Caco-2 (cell line): ENCODE results near the gene PRMT2. TPM values are rescaled to one million over a fixed set of nuclear protein-coding genes. Genes with fewer than 3 reads are reported as not detected.

Source experiments
- BruUV-seq: library from RNA; stranded (reverse); fragments of 400-500 nt; replicated peaks from 2 replicates; lab custom pipeline; 2021; lab: Mats Ljungman, UMichigan
- CTCF ChIA-PET: fragments of 300-600 bp; sonication (Branson Sonifier 250); formaldehyde crosslinking; loops from one replicate; lab custom pipeline; 2022; ENCODE audit warnings: antibody characterized with exemption; lab: Charles Lee
- POLR2A ChIA-PET: fragments of 300-600 bp; sonication (Branson Sonifier 250); formaldehyde crosslinking; loops from one replicate; lab custom pipeline; 2022; ENCODE audit warnings: antibody characterized with exemption; lab: Charles Lee
- DNase-seq, 2 experiments: peaks; one replicate each; pipeline versions ENCODE4 v3.0.0 to v3.0.0-alpha.2; 2020 to 2022
- H3K27me3 ChIP-seq: replicated peaks from 2 replicates; pipeline ENCODE4 v1.6.0; 2011; ENCODE audit warnings: low read length; ENCODE audit not compliant: control insufficient read depth, insufficient read depth
- H3K36me3 ChIP-seq: 2 replicates; pipeline ENCODE4 v1.5.1; 2011; ENCODE audit warnings: low read length; ENCODE audit not compliant: control insufficient read depth, insufficient read depth
- H3K4me1 ChIP-seq: fragments of 250-450 bp; sonication (Bioruptor Pico); 2 replicates; pipeline ENCODE4 v1.5.1; 2020; ENCODE audit warnings: mild to moderate bottlenecking
- H3K4me3 ChIP-seq: 2 replicates; pipeline ENCODE4 v1.5.1; 2011; ENCODE audit warnings: low read depth, mild to moderate bottlenecking, control low read depth, low read length
- H3K9me3 ChIP-seq: fragments of 250-450 bp; sonication (Bioruptor Pico); 2 replicates; pipeline ENCODE4 v1.5.1; 2020; ENCODE audit warnings: mild to moderate bottlenecking, moderate library complexity
- H3K27ac Mint-ChIP-seq: one replicate; pipeline ENCODE4 v1.8.0; 2022; ENCODE audit warnings: mixed read lengths; ENCODE audit not compliant: unreplicated experiment
- H3K27me3 Mint-ChIP-seq: one replicate; pipeline ENCODE4 v1.8.0; 2022; ENCODE audit warnings: mixed read lengths; ENCODE audit not compliant: insufficient read depth, unreplicated experiment
- H3K36me3 Mint-ChIP-seq: one replicate; pipeline ENCODE4 v1.8.0; 2022; ENCODE audit warnings: mild to moderate bottlenecking, mixed read lengths; ENCODE audit not compliant: insufficient read depth, unreplicated experiment
- H3K4me1 Mint-ChIP-seq: one replicate; pipeline ENCODE4 v1.8.0; 2022; ENCODE audit warnings: low read depth, mixed read lengths; ENCODE audit not compliant: unreplicated experiment
- H3K4me3 Mint-ChIP-seq: one replicate; pipeline ENCODE4 v1.8.0; 2022; ENCODE audit warnings: mild to moderate bottlenecking, moderate library complexity, mixed read lengths; ENCODE audit not compliant: unreplicated experiment
- H3K9me3 Mint-ChIP-seq: one replicate; pipeline ENCODE4 v1.8.0; 2022; ENCODE audit warnings: mixed read lengths; ENCODE audit not compliant: unreplicated experiment
- intact Hi-C: fragments of 100-400 bp; cut with micrococcal nuclease; formaldehyde crosslinking; loops from one replicate; pipeline ENCODE4 v1.10.0; 2022; ENCODE audit not compliant: unreplicated experiment
- total RNA-seq: library from RNA; stranded (reverse); gene quantifications from 2 replicates; pipeline ENCODE4 v1.2.3, GENCODE V29; 2022
- TF ChIP-seq, protein P1 (sequence below), 2 experiments: fragments of 200-600 bp in 1 of 2; IDR thresholded peaks; 1 replicate in 1 of 2; 2 replicates in 1 of 2; pipeline versions ENCODE4 v1.5.1 to v1.8.0; 2011 to 2022; ENCODE audit warnings: antibody characterized with exemption in 1 of 2, control low read depth in 1 of 2, inconsistent platforms in 1 of 2, low read depth in 1 of 2, low read length in 1 of 2, mild to moderate bottlenecking in 1 of 2, moderate library complexity in 1 of 2; ENCODE audit not compliant: insufficient read depth in 1 of 2, severe bottlenecking in 1 of 2, unreplicated experiment in 1 of 2

PRMT2 gene
- total RNA-seq, 1 experiment from 2014 or later, result 56.2 TPM

DNA sequence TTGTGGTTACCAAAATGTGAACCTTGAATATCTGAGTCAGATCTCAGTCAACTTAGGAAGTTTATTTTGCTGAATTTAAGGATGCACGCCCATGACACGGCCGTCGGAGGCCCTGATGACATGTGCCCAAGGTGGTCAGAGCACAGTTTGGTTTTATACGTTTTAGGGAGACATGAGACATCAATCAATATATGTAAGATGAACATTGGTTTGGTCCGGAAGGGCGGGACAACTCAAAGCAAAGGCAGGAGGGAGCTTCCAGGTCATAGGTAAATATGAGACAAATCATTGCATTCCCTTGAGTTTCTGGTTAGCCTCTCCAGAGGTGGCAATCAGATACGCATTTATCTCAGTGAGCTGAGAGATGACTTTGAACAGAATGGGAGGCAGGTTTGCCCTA lies 1.0 kb upstream of the PRMT2 start:
- intact Hi-C loops, result no loop called here
- H3K4me1 Mint-ChIP-seq, result peaks cover 14% of the 10 kb centered on the region
- BruUV-seq, result no TSS peak
- Histone ChIP-seq H3K4me3 (peak overlapping the region; percentile 64), H3K27me3 (no peaks in the 10 kb centered on the region), H3K9me3 (no peaks in the 10 kb centered on the region), H3K36me3 (no peaks in the 10 kb centered on the region; the same call in 1 of the 2 replicates), H3K4me1 (0 out of 2 replicates have a peak, but pooled peaks cover 5% of the 10 kb centered on the region)
- peak overlapping the region; percentile 94 for H3K27ac Mint-ChIP-seq
- H3K27me3 Mint-ChIP-seq, result peaks cover 6% of the 10 kb centered on the region
- POLR2A ChIA-PET, result interaction anchor here (0.7 to 1.3 kb wide), 2 partner anchors 33 to 101 kb away, joined by 3 to 5 read pairs; no protein-coding TSS in a partner anchor
- CTCF ChIA-PET, result no interaction called here
- DNase-seq, result peak in 1 of 2 experiments; percentile 34
- H3K36me3 Mint-ChIP-seq, result peaks cover 28% of the 10 kb centered on the region
- TF ChIP-seq, protein P1, sequence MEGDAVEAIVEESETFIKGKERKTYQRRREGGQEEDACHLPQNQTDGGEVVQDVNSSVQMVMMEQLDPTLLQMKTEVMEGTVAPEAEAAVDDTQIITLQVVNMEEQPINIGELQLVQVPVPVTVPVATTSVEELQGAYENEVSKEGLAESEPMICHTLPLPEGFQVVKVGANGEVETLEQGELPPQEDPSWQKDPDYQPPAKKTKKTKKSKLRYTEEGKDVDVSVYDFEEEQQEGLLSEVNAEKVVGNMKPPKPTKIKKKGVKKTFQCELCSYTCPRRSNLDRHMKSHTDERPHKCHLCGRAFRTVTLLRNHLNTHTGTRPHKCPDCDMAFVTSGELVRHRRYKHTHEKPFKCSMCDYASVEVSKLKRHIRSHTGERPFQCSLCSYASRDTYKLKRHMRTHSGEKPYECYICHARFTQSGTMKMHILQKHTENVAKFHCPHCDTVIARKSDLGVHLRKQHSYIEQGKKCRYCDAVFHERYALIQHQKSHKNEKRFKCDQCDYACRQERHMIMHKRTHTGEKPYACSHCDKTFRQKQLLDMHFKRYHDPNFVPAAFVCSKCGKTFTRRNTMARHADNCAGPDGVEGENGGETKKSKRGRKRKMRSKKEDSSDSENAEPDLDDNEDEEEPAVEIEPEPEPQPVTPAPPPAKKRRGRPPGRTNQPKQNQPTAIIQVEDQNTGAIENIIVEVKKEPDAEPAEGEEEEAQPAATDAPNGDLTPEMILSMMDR (IDR thresholded peaks at IDR 0.05; ENCODE audit: insufficient read depth in 1 of 2, low read depth in 1 of 2, low read length in 1 of 2, severe bottlenecking in 1 of 2, unreplicated experiment in 1 of 2), result no peak
- H3K4me3 Mint-ChIP-seq, result peak overlapping the region; percentile 99
- H3K9me3 Mint-ChIP-seq, result no peaks in the 10 kb centered on the region

- peak overlapping the region; percentile 99 for H3K4me3 Mint-ChIP-seq
- H3K36me3 Mint-ChIP-seq, result peaks cover 33% of the 10 kb centered on the region
- Histone ChIP-seq H3K4me3 (peak overlapping the region; percentile 64), H3K4me1 (0 out of 2 replicates have a peak, but pooled peaks cover 5% of the 10 kb centered on the region), H3K9me3 (no peaks in the 10 kb centered on the region), H3K27me3 (no peaks in the 10 kb centered on the region), H3K36me3 (no peaks in the 10 kb centered on the region; the same call in 1 of the 2 replicates)
- H3K27me3 Mint-ChIP-seq, result peaks cover 6% of the 10 kb centered on the region
- H3K4me1 Mint-ChIP-seq, result peaks cover 14% of the 10 kb centered on the region
- intact Hi-C loops, result no loop called here
- CTCF ChIA-PET, result interaction anchor here (0.6 to 1.6 kb wide), 2 partner anchors 154 to 492 kb away, joined by 4 to 6 read pairs; no protein-coding TSS in a partner anchor
- no peaks in the 10 kb centered on the region for H3K9me3 Mint-ChIP-seq
- TF ChIP-seq, protein P1 (IDR thresholded peaks at IDR 0.05; ENCODE audit: insufficient read depth in 1 of 2, low read depth in 1 of 2, low read length in 1 of 2, severe bottlenecking in 1 of 2, unreplicated experiment in 1 of 2), result peak in 1 of 2 experiments; percentile 17
- DNase-seq, result peak; percentile 69 to 78
- BruUV-seq, result no TSS peak
- H3K27ac Mint-ChIP-seq, result peak overlapping the region; percentile 94
- POLR2A ChIA-PET, result interaction anchor here (0.7 to 1.3 kb wide), 6 partner anchors 9 to 527 kb away, joined by 3 to 7 read pairs (median 4); no protein-coding TSS in a partner anchor
Measured at GRCh38 chr21:46634966-46635323, 529 bp upstream of the PRMT2 start.

GRCh38 chr21:46636181-46636512 lies 673 bp downstream of the PRMT2 start:
- H3K36me3 Mint-ChIP-seq, result peaks cover 42% of the 10 kb centered on the region
- intact Hi-C loops, result no loop called here
- Histone ChIP-seq H3K4me1 (0 out of 2 replicates have a peak, but pooled peaks cover 5% of the 10 kb centered on the region), H3K9me3 (no peaks in the 10 kb centered on the region), H3K36me3 (no peaks in the 10 kb centered on the region; the same call in 1 of the 2 replicates), H3K4me3 (peak overlapping the region; percentile 64), H3K27me3 (no peaks in the 10 kb centered on the region)
- TF ChIP-seq, protein P1 (IDR thresholded peaks at IDR 0.05; ENCODE audit: insufficient read depth in 1 of 2, low read depth in 1 of 2, low read length in 1 of 2, severe bottlenecking in 1 of 2, unreplicated experiment in 1 of 2), result no peak
- H3K4me3 Mint-ChIP-seq, result peak overlapping the region; percentile 99
- ChIA-PET POLR2A (interaction anchor here (1.2 kb wide), 1 partner anchor 32 kb away, joined by 3 read pairs; no protein-coding TSS in a partner anchor), CTCF (interaction anchor here (0.6 to 1.6 kb wide), 2 partner anchors 493 to 1539 kb away, joined by 4 read pairs; no protein-coding TSS in a partner anchor)
- H3K9me3 Mint-ChIP-seq, result no peaks in the 10 kb centered on the region
- H3K27ac Mint-ChIP-seq, result peak overlapping the region; percentile 94
- no peaks in the 10 kb centered on the region for H3K27me3 Mint-ChIP-seq
- no TSS peak for BruUV-seq
- no peak for DNase-seq
- H3K4me1 Mint-ChIP-seq, result peaks cover 14% of the 10 kb centered on the region
